CMK (cell line): ENCODE data around the gene ATP8B1.
"Not testable (repeated sequence)": the region's sequence is repeated elsewhere in the genome, so short reads cannot be mapped to it uniquely, and the experiment has no call there.

ENCODE experiments used
- DNase-seq: peaks from one replicate; pipeline ENCODE4 v3.0.0-alpha.2; 2010; ENCODE audit warnings: low read depth

ATP8B1 gene

DNA sequence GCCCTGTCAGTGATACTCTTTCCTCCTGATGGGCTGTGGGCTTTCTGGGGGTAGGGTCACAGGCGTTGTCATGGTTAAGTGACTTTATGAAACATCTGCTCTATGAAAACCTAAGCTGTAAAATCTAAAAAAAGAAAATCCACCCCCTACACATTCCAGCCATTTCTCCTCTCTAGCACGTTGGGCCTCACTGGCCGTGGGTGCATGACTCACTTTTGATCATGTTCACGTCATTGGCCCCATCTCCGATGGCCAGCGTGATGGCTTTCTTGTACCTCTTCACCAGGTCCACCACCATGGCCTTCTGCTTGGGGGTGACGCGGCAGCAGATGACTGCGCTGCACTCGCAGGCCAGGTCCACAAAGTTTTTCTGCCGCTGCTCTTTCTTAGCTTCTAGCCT lies 142.2 kb downstream of the ATP8B1 start:
- DNase-seq: no peak

DNA sequence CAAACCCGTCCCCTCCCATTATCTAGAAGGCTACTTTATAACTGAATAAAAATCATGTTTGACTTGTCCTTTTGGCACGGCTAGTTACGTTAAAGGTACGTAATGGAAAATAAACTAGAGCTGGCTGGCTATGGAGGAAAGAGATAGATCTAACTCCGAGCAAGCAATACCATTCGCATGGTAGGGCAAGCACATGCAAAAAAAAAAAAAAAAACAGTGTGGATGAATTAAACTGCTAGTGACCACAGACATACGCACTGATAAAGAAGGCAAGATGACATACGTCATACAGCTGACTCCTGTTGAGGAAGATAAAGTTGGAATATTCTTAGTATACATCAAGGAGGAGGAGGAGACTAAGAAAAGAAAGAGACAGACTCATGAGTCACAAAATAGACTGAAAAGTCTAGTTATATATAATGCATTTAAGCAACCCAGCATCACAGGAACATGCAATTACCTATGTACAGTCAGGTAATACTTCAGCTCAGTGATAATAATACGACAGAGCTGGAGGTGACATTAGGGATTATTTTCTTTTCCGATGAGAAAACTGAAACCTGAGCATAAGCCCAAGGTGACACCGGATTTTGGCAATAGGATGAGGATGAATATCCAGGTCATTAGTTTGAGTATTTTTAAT lies 143.5 kb downstream of the ATP8B1 start:
- DNase-seq: no peak

DNA sequence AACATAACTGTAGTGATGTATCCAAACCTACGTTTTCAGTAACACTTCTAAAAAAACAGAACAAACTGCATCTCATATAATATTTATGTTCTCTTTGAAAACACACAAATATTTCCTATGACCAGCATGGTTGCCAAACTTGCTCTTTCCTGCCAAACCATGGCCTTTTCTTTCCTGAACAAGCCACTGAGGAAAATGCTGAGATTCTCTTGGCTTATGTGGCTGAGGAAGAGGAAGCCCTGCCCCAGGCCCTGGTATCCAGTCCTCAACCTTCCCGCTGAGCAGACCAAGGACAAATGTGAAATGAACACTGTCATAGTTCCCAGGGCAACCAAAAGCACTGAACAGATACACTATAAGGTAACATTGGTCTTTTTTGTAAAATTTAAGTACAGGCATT lies 145.6 kb downstream of the ATP8B1 start:
- no peak for DNase-seq

DNA sequence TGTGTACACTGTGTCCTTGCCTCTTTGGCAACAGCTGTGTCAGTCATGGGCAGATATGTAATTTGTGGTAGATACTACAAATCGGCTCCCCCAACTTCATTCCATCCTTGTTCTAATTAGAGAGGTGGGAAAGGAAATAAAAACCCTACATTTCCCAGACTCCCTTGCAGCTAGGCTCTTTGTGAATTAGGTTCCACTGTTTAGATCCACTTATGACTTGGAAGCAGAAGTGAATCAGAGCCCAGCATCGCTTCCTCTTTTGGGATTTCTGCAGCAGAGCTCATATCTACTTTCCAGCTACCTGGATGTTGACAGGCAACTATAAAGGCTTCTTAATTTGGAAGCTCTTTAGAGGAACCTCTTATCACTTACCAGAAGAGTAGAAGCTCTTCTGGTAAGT lies 147.4 kb downstream of the ATP8B1 start:
- DNase-seq: no peak

DNA sequence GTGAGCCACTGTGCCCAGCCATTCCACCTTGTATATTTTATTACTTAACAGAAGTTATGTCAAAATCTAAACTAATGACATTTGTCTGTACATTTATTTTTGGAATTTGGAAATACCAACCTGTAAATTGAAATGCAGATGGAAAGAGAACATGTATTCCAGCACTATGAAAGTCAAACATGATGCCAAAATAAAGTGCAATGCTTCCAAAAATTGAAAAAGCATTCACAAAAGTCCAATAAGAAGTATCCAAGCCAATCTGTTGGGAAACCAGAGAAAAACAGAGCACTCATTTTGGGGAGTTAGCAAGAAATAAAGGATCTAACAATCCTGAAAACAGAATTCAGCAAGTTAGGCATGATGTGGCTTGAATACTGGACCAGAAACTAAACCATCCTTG lies 151.2 kb downstream of the ATP8B1 start:
- DNase-seq: no peak

DNA sequence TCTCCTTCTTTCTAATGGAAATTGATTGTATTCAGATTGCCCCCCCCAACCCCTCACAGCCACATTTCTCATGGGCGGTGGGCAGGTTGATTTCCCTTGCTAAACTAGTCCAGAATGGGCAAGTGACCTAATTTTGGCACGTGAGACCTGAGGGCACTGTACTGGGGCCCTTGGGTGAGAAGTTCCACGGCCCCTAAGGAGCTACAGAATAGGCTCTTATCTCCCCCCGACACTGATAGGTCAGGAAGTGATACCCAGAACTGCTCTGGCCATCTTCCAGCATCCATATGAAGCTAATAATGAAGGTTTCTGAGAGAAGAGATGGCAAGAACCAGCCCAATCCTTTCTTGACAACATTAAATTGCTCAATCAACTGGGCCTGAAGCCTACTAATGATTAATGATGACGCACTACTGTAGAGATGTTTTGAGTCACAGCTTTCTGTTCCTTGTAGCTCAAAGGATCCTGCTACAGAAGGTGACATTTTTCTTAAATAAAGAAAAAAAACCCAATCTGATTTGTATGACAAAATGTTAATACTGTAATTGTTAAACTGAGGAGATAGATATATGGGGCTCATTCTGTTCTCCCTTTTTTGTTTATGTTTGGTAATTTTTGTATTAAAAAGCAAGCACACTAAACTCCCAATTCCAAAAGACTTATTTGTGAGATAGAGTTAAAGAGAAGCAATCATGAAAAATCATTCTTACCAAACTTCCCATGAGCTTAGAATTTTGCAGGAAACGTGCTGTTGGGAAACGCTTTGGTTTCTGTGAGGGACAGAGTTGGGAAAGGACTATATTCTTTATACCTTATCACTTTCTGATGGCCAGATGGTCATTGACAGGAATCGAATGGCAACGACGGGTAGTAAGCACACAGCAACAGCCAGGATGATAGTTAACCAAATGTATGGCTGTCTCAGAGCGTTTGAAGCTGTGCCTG lies 153.3 kb downstream of the ATP8B1 start:
- no peak for DNase-seq

DNA sequence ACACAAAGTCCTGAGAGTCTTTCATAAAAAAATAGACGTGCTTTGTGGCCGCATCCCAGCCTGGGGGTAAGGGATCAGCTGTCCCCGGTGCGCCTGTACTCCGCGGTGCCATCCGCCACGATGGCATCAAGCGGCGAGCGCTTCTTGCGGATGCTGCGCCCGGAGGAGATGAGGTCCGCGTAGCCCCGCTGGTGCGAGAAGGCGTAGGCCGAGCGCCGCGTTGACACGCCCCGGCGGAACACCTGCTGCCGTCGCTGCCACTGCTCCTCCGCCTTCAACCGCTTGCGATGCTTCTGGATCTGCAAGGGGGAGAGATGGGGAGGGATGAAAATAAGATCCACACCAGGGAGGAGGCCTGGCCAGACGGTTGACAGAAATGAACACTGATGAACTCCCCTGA lies 154.7 kb downstream of the ATP8B1 start:
- DNase-seq: no peak

DNA sequence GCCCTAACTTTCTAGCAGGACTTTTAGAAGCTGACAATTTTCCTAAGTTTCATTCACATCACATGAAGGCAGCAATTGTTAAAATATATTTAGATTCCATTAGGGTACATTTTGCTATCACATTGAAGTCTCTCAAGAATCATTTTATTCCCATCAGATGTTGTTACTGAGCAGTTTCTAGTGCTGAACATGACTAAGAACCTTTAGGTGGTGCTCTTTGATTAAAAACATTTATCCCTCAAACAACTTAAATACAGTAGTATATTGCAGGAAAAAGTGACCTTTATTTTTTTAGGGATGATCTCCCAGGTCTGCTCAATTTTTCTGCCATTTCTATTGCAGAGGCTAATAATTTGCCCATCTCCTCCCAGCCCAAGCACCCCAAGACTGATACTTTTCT lies 158.6 kb downstream of the ATP8B1 start:
- DNase-seq: no peak

DNA sequence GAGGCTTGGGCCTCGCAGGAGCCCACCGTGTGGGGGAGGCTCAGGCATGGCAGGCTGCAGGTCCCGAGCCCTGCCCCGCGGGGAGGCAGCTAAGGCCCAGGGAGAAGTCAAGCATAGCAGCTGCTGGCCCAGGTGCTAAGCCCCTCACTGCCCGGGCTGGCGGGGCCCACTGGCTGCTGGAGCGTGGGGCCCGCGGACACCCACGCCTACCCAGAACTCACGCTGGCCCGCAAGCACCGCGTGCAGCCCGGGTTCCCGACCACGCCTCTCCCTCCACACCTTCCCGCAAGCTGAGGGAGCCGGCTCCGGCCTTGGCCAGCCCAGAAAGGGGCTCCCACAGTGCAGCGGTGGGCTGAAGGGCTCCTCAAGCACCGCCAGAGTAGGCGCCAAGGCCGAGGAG lies 159.4 kb downstream of the ATP8B1 start:
- DNase-seq: not testable (repeated sequence)

DNA sequence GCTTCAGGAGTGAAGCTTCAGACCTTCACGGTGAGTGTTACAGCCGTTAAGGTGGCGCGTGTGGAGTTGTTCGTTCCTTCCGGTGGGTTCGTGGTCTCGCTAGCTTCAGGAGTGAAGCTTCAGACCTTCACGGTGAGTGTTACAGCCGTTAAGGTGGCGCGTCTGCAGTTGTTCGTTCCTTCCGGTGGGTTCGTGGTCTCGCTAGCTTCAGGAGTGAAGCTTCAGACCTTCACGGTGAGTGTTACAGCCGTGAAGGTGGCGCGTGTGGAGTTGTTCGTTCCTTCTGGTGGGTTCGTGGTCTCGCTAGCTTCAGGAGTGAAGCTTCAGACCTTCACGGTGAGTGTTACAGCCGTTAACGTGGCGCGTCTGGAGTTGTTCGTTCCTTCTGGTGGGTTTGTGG lies 160.7 kb downstream of the ATP8B1 start:
- not testable (repeated sequence) for DNase-seq

DNA sequence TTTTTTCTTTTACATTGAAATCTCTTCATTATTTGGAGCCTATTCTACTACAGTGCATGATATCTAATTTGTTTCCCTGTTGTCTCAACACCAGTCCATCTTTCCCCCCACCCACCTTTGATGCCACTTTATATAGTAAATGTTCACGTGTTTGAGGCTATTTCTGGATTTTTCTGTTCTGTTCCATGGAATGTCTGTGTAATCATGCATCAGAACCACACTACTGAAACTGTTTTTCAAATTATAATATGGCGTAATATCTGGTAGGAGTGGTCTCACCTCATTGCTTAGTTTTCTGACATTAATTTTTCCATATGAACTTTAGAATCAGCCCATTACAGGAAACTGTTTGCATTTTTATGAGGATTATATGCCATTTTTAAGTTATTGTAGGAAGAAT lies 162.4 kb downstream of the ATP8B1 start:
- no peak for DNase-seq

DNA sequence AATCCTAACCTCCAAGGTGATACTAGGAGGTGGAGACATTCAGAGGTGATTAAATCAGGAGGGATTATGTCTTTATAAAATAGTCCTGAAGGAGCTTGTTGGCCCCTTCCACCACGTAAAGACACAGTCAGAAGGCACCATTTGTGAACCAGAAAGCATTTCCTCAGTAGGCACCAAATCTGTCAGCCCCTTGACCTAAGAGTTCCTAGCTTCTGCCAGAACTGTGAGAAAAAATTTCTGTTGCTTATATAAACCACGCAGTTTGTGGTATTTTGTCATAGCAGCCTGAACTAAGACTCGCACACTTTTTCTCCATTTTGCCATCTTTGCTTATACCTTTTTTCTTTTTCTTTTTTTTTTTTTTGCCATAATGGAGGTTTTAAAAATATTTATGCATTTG lies 162.9 kb downstream of the ATP8B1 start:
- DNase-seq: no peak

DNA sequence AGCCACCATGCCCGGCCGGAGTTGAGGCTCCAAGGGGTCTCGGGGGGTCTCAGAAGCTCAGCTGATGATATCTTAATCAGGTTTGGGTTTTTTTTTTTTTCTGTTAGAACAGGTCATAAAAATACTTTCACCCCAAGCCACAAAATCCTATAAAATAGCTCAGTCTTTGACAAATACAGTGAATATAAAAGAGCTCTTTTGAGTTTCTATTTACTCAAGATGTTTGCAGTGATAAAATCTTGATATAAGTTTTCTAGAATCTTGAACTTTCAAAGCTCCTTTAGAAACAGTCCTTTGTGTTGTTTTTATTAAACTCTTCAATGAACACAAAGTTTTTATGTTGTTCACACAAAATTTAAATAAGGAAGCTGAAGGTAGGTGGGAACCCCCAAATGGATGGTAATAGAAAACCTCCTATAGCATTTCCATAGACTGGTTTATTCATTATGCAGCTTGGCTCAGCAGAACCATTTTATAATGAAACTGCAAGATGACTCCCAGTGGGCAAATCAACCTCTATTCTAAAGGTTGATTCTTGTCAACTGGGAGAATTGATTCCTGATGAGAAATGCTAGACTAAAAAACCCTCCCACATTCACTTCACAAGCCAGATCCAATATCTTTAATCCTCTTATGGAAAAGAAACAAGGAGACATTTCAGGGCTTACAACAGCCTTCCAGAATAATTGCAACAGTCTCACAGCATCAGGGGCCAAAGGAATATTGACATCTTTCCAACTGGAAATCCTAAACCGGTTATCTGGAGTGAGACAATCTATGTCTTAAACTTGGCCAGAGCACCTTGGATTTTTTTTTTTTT lies 167.9 kb downstream of the ATP8B1 start:
- DNase-seq: no peak

DNA sequence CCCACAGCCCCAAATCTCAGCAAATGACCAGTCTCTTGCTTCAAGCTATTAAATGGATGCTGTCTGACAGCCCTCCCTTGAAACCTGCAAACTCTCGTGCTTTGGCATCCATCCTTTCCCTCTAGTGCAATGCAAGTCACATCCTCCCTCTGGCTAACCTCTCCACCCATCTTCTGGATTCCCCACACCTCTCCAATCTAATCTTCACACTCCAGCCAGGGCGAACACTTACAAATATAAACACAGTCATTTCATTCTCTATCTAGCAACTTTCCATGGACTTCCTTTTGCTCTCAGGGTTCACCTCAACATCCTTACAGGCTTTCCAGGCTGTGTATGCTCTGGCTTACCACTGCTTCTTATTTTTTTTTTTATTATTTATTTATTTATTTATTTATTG lies 171.4 kb downstream of the ATP8B1 start:
- DNase-seq: no peak

DNA sequence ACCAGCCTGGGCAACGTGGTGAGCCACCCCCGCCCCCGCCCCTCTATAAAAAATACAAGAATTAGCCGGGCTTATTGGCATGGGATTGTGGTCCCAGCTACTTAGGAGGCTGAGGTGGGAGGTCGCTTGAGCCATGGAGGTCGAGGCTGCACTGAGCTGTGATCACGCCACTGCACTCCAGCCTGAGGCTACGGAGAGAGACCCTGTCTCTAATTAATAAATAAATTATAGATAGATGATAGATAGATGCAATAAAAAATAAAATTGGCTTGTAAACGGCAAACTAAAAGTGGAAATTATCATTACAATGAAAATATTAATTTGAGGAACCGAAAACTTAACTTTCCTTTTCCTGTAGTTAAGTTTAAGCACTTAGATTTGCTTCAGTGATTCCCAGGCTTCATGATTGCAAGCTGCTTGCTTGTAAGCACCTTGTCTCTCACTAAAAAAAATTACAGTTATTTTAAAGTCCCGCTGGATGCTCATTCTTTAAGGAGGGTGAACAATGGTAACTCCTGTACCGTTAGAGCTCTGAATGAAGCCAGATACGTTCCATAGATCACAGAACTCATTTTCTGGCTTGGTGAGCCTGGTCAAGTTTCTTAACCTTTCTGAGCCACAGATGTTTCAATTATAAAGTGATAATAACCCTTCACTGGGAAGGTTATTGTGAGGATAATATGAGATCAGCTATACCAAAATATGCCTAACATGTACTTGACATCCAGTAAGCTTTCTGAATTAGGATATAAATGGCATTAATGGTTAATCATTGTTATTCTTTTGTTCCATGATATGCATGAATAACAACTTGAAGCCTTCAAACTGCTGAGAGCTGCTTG lies 172.1 kb downstream of the ATP8B1 start:
- no peak for DNase-seq

DNA sequence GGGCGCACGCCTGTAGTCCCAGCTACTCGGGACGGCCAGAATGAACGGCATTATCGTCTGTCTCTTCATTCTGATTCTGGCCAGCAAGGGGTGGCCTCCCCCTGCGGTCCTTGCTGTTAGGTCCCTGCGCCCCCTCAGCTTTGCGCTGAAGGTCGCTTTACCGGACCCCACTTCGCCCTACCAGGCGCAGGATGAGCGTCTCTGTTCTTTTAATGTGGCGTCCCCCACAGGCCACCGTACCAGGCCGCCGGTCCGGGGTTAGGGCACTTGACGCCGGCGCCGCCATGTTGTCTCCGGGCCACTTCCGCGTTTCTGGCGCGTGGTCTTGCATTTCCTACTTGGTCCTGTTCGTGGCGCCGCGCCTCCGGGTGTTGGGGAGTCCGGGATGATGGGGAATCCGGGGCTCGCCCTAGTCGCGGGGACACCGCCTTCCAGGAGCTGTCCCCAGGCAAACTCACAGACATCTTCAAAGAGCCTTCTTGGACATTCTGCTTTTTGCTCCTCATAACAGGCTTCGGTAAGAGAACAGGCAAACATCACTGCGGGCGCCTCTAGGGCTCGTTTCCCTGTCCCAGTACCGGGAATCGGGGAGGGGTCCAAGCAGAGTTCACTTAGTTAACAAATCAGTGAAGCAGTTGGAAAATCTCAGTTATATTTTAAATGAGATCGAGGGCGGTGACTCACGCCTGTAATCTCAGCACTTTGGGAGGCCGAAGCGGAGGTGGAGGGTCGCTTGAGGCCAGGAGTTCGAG lies 172.9 kb downstream of the ATP8B1 start:
- peak; percentile 80 for DNase-seq

DNA sequence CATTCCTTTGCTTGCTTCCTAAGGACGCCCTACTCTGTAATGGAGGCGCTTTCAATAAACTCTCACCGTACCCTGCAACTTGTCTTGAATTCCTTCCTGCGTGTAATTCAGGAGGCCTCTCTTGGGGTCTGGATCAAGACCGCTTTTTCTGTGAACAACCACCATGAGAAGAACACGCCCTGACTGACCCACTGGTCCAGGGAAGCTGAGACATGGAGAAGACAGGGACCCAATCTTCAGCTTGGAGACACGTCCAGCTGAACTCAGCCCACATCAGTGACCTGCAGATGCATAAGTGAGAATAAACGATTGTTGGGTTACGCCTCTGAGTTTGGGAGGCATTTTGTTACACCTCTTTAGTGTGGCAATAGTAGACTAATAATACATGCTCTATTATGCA lies 173.7 kb downstream of the ATP8B1 start:
- no peak for DNase-seq

DNA sequence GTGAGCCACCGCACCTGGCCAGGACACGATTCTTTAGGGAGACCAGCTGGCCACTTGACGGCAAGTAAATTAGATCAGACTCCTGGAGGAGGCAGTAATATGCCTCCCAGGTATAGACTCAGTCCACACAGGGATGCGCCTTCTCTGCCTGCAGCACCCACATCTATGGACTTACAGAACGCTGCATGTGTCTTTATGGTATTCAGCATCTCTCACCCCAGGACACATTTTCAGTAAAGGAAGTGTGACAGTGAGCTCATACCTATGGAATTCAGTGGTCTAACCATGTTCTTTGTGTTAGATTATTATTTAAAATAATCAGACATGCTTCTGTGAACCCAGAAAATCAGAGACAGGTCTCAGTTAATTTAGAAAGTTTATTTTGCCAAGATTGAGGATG lies 175.6 kb downstream of the ATP8B1 start:
- no peak for DNase-seq

DNA sequence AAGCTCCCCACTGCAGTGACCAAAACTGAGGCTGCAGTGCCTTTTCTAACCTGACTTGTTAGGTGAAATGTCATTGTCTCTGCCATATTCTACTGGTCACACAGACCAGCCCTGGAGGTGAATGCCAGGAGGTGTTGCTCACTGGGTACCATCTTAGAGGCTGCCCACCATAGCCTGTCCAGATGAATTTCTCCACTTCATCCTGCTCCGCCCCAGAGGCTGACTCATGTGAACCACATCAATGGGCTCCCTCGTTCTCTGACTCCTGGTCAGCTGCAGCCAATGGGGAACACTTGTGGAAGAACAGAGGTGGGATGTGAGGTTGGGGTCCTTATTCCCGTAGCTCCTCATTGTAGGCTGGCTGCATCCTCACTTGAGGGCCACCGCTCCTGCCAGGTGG lies 178.1 kb downstream of the ATP8B1 start:
- DNase-seq: no peak

DNA sequence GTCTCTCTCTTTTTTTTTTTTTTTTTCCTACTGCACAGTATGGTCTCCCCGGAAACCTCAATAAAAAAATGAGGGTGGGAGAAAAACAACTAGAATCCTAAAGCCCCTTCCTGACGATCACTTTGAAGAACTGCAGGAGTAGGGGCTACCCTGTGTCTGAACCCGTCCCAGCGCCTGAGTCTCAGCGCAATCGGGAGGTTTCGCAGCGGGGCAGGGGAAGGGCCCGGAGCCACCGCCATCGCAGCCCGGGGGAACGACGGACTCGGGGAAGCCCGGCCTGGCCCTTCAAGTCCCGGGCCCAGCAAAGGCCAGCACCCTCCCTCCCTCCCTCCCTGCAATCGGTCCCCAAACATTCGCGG lies 181.9 kb downstream of the ATP8B1 start:
- DNase-seq: no peak

DNA sequence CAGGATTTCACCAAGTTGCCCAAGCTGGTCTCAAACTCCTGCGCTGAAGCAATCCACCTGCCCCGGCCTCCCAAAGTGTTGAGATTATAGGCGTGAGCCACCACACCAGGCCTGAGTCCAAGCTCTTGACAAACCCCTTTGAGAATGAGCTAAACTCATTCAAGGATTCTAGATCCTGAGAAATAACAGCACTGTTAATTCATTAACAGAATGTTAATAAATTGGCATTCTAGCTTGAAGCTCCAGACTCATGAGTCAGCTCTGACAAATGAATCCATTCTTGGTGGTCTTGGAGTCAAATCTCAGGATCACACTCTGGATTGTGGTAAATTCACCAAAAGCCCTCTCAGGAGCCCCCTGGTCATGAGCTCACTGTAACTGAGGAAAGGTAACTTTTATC lies 183.2 kb downstream of the ATP8B1 start:
- DNase-seq: no peak
